Midbrain (tissue), 1 donor: ENCODE measurements around the gene CHMP5.
A peak's percentile ranks its signal among the peaks of the same experiment; 100 is the strongest.

Source experiments
- DNase-seq: peaks from one replicate; lab custom pipeline; 2025; lab: John Stamatoyannopoulos, UW

CHMP5 gene

DNA sequence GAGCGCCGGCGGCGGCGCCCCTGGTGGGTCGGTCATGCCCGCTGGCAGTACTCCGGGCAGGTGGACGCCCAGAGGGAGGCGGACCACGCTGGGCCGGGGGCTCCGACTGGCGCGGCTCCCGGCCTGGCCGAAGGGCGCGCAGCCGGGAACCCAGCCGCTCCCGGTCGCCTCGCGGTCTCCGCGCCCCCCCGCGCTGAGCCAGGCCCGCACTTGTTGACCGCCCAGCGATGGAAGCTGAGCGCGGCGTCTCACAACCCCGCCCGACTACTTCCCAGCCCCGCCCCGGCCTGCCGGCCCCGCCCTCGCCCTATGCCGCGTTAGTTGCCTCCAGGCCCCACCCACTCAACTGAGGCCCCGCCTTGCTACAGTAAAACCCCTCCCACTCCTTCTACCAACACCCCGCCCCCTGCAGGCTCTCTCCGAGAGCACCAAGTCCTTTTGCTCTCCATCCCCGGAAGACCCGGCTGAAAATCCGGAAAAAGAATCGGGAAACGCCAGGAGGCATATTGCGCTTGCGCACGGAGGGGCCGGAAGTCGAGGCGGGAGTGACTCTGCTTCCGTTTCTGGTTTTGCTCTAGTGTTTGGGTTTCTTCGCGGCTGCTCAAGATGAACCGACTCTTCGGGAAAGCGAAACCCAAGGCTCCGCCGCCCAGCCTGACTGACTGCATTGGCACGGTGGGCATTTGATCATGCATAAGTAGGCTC is at the start of gene CHMP5, which contains the start of gene BAG1:
TSS of gene CHMP5 (plus strand) at position 577 of the 705 bp plus-strand sequence. CDS start at position 607, 30 bp downstream.
TSS of gene BAG1 (minus strand) at position 236 of the 705 bp plus-strand sequence.
- peak; percentile 99 for DNase-seq

DNA sequence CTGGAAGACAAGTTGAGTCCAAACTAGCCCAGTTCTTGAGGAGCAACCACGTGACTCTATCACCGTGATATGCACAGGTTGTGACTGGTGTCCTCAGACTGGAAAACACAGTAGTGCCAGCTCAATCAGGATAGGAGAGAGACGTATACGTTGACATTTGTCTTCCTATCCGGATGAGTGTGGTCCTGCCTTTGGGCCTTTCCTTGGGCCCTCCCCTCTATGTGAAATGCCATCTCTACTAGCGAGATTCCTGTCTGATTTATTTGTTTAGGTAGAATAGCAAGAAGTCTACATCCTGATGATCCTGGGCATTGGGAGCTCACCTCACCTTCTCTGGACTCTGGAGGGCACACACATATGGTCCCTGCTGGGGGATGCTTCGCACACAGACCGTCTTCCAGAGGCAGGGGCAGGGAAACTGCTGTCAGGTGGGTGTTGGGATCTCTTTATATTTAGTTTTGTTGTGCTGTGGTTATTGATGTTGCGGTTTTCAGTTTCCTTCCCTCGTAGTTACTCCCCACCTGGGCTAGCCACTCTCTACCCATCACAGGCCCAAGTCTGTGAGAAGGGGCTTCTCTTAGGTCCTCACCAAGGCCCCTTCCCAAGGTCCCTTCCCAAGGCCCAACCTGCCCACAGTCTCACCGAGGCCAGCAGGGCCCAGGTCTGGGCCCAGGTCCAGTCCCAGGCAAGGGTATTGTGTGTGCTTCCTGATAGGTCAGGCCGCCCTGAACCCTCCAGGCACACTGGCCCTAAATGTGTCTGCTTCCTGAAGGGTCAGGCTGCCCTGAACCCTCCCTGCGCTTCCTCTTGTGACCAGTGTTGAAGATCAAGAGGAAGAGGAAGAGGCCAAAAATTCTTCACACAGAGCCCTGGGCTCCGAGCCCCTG is 43.9 kb upstream of the CHMP5 start:
- DNase-seq, result no peak

DNA sequence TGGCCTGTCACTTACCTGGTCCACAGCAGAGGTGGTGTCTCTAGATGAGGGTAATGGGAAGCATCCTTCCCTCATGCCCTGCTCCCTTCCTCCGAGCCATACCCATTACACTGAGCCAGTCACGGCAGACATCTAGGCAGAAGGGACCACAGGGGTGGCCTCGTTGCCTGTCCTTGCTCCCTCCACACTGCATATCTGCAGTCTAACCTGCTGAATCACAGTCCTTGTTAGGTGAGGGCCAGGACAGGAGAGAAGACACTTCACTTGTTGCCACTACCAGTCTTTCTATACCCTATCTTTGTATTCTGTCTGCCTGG is 43.3 kb upstream of the CHMP5 start:
- no peak for DNase-seq

DNA sequence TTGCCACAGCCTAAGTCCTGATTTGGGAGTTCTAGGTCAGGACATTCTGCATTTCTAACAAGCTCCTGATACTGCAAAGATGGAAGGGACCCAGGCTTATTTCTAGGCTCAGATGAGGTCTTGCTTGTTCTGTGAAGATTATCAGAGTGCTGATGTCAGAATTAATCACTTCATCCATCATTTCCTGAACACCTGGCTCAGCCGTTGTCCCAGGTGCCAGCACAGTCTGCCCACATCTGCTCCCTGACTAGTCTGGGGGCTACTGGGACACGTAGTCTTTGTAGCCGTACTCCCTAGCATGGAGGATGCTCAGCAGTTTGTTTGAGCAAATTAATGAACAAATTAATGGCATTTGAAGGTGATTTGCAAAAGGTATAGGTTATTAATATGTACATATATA is 42.8 kb upstream of the CHMP5 start:
- DNase-seq, result no peak

DNA sequence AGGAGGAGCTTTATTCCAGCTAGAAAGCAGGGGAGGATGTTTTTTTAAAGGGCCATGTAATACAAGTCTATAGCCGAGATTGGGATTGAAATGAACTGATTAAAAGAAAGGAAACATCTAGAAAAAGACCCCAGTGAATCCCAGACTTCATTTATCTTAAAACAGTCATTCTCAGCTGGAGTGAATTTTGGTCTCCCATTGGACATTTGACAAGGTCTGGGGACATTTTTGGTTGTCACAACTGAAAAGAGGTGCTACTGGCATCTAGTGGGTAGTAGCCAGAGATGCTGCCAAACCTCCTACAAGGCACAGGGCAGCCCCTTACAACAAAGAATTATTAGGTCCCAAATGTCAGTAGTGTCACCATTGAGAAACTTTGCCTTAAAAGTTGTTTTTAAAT is 41.2 kb upstream of the CHMP5 start:
- DNase-seq, result no peak

DNA sequence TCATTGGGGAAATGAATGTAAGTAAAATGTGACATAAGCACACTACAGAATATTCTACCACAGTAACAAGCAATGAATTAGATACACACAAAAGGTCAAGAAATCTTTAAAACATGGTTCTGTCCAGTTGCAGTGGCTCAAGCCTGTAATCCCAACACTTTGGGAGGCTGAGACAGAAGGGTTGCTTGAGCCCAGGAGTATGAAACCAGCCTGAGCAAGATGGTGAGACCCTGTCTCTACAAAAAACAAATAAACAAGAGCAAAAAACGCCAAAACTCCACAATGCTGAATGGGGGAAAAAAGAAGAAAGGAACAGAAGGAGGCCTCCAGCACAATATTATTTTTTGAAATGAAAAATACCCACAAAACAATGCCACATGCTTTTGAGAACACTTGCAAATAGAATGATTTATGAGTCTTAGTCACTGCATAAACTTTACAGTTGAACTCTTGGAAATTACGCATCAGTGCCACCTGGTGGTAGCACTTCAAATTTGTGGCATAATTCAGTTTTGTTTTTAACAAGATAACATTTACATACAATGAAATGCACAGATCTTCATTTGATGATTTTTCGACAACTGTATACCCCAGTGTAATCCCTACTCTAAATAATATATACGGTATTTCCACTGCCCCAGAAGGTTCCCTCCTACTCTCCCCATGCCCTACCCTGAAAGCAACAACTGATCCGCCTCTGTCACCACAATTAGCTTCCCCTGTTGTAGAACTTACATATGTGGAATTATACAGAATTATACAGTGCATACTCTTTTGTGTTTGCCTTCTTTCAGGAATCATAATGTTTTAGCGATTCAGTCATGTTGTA is 39.3 kb upstream of the CHMP5 start:
- peak; percentile 76 for DNase-seq

DNA sequence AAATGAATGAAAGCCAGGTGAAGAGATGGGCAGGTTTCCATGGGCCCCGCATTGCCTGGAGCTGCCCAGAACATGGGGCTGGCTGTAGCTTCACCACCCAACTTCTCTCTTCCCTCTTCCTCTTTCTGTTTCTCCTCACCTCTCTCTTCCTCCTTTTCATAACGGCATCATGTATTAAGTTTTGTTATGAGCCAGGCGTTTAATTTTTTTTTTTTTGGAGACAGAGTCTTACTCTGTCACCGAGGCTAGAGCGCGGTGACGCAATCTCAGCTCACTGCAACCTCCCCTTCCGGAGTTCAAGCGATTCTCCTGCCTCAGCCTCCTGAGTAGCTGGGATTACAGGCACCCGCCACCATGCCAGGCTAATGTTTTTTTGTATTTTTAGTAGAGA is 37.8 kb upstream of the CHMP5 start:
- no peak for DNase-seq

DNA sequence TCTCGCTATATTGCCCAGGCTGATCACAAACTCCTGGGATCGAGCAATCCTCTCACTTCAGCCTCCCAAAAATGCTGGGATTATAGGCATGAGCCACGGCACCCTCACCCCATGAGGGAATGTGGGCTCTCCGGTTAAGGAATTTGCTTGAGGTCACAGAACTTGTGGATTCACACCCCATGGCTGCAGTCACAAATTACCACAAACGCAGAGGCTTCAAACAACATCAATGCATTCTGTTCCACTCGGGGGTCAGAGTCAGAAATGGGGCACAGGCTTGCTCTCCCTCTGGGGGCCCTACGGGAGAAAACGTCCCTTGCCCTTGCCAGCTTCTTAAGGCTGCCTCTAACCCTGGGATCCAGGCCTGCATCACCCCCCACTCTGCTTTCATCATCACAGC is 37.1 kb upstream of the CHMP5 start:
- no peak for DNase-seq

DNA sequence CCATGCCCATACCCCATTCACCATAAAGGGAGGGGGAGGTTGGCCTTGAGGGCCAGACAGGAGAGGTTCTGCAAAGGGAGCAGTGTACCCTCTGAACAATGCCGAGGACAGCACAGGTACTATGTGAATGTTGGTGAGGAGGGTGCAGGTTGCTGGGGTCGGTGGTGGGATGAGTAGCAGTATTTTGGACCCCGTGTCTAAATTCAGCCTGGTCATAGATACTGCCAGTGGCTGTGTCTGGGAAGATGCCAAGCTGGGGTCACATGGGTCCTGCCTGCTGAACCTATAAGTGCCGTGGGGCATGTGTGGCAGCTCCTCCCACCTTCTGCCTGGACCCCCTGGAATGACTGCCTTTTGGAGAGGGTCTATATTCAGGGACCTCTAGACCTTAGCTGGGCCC is 36.2 kb upstream of the CHMP5 start:
- no peak for DNase-seq

DNA sequence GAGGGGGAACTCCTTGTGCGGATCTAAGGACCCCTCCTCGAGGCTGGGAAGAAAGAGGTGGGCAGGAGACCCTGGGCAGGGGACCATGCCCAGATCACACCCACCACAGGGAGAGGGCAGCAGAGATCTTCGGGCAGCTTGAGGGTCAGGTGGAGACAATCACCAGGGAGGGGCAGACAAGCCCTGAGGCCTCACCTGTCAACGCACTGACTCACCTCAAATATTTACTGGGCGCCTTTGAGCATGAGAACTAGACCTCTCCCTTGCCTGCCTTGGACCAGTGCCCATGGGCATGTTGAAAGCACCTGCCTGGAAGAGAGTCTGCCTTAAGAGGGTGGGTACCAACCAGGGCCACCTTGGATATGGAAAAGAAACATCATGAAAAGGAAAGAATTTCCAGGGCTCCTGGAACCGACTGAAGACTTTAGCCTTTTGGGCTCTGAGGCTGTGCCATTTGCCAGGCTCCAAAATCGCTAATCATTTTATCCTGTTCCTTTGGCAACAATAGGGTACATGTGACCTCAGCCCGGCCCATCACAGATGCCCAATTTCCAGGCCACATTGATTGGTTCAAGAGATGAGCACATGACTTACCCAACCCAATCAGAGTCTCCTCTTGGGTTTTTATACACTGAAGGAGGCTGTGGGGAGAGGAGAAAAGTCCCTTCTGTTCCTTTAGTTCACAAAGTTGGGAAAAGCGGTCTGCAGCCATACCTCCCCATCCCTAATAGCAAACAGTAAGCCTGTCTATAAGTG is 35.3 kb upstream of the CHMP5 start:
- no peak for DNase-seq

DNA sequence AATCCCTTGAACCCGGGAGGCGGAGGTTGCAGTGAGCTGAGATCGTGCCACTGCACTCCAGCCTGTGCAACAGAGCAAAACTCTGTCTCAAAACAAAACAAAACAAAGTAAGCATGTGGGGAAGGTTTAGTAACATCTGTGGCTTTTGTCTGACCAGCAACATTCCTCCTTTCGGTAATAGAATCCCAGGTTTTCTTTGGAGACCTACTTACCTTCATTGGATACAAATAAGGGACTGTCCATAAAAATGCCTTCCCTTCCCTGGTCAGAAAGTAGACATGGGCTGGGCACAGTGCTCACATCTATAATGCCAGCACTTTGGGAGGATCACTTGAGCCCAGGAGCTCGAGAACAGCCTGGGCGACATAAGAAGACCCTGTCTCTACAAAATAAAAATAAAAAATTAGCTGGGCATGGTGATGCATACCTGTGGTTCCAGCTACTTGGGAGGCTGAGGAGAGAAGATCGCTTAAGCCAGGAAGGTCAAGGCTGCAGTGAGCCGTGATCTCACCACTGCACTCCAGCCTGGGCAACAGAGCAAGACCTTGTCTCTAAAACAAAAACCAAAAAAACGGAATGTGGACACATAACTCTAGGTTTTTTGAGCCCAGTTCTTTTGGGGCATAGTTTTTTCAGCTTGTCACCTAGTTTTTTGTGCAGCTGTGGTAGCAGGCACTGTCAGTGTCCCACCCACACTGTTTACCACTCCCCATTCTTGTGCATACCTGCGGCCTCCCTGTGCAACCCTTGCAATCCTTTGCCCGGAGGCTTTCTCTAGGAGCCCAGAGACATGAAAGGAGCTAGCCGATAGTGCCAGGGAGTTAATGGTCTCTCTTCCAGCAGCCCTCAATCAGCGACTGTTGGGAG is 33.9 kb upstream of the CHMP5 start:
- DNase-seq, result no peak

DNA sequence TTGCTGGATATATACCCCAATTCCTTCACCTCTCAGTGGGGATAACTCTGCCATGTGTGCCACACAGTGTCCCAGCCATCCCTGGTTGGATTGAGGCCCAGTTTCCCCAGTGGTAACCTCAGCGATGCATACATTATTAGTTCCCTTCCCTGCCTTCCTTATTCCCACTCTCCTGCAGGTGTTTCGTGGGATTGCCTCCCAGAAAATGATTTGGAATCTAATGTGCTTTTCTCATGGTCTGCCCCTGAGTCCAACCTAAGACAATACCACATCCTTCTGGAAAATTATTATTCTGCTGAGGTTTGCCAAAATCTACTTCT is 33.3 kb upstream of the CHMP5 start:
- DNase-seq, result no peak

DNA sequence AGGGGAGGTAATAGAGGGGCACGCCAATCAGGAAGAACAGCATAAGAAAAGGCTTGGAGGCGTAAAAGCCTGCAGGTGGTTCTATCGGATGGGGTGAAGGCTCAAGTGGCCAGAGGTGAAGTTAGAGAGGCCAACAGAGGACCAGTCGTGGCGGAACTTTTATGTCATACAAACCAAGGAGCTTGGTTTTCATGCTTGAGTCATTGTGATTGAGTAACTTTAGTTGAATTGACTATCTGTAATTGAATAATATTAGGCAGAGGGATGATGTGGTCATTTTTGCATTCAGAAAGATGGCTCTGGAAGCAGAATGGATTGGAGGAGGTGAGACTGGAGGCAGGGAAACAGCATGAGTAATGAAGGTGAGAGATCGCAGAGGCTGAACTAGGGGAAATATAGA is 32.0 kb upstream of the CHMP5 start:
- no peak for DNase-seq

DNA sequence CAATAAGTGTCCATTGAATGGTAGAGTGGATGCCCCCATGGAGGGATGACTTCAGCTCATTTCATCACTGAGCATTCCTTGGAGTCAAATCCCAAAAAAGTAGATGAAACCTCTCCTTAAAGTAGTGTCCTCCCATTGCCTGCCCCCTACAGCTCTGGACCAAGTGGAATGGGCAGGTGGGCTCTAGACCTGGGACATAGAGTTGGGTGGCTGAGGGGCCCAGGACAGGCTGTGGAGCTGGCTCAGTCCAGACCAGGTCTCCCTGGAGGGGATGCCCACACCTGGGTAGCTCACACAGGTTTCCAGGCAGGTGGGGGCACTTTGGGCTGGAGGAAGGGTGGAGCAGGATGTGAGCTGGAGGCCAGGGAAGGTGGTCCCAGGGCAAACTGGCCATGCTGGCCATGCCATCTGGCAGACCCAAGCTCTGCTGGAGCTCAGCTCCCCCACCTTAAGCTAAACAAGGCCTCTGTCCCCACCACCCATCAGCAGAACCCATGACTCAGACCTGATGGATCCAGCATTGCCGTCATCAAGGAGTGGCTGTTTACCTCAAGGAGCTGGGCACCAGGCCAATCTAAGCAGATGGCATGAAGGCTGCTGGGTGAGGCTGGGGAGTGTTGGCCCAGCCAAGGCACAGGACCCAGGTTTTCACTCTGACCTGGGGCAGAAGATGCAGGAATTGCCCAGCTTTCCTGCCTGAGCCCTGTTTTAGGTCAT is 31.1 kb upstream of the CHMP5 start:
- DNase-seq, result no peak

DNA sequence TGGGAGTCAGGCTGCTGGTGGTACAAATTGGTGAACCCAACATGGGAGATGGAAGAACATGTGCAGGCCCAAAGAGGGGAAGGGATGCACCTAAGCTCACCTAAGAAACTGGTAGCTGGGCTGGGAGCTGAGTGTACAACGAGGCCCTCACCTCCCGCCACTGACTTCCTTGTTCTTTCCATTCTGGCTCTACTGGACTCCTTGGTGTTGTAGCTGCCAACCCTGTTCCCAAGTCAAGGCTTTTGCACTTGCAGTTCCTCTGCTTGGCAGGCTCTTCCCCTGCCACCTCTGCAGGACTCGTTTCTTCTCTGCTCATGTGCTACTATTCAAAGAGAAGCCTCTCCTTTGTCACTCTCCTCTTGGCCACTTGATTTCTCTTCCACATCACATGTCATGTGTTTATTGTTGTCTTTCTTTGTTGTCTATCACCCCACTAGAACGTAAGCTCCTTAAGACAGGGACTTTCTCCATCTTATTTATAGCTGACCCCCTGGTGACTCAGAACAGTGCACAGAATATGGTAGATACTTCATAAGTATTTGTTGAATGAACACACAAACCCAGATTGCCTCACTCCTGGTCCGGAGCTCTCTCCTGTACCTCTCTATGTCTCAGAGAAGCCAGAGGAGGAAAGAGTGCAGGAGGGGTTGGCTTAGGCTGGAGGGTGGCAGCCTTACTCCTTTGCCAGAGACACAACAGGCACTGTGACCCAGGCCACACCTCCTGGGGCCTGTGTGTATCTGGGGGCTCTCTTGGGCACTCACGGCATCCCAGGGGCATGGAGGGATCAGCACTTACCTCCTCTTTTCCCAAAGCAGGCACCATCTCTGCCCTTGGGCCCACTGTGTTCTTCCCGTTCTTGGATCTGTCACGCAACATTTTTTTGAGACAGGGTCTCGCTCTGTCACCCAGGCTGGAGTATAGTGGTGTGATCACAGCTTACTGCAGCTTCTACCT is 30.1 kb upstream of the CHMP5 start:
- DNase-seq, result no peak

DNA sequence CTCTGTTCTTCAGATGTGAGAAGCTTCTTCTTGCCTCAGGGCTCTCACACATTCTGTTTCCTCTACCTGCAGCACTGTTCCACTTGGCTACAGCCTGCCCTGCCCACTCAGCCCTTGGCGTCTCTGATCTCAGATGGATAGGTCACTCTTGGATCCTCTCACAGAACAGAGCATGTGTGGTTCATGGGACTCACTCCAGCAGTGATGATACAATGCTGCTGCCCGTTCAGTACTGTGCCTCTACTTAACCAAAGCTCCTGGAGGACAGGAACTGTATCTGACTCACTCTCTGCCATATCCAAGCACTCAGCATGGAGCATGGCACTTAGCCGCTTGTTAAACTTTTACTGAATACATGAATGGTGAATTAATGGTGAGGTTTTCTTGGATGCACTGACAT is 28.3 kb upstream of the CHMP5 start:
- DNase-seq, result no peak

DNA sequence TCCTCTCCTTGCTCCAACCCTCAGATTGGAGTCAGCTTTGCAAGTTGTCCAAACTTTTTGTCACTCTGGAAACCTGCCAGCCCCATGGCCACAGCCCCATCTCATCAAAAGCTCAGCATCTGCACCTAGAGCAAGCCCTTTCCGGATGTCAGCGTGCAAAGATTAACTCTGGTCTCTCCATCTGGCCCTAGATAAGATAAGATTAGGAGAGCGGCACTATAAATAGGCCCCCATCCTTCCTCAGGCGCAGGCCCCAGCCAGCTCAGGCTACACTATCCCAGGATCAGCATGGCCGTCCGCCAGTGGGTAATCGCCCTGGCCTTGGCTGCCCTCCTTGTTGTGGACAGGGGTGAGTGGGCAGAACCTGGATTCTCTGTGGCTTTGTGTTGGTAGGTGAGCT is 24.9 kb upstream of the CHMP5 start, which contains the start of gene SPINK4:
TSS of gene SPINK4 (plus strand) at position 247 of the 400 bp plus-strand sequence. CDS start at position 289, 42 bp downstream.
- no peak for DNase-seq

DNA sequence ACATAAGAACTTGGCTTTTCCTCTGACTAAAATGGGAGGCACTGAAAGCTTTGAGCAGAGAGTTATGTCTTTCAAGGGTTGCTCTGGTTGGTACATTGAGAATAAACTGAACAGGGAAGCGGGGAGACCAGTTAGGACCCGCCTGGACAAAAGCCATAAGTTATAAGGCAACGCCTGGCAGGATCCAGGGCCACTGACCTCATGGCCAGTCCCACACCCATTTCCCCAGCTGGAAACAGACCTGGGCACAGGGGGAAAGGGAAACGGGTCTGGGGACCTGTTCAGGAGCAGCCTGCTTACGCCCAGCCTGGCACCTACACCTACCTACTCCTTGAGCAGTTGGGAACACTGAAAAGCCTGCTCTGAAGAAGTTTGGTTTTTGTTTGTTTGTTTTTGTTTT is 23.6 kb upstream of the CHMP5 start:
- DNase-seq, result no peak

DNA sequence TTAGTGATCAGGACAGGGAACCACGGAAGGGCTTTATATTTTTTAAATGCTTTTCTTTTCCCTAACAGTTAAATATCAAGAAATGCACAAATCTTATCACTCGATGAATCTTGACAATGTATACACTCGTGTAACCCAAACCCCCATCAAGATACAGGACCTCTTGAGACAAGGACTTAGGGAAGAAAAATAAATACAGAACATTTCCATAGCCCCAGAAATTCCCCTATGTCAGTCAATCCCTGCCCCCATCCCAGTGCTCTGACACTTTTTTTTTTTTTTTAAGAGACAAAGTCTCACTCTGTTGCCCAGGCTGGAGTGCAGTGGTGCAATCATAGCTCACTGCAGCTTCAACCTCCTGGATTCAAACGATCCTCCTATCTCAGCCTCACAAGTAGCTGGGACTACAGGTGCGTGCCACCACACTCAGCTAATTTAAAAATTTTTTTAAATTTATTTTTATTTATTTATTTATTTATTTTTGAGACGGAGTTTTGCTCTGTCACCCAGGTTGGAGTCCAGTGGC is 22.2 kb upstream of the CHMP5 start:
- no peak for DNase-seq
